Measurements from ENCODE around the gene CDC7.

GRCh38 chr1:91555821-91556531 is 55.3 kb downstream of the CDC7 start:
- no peak for TF ChIP-seq TARDBP (IDR thresholded peaks at IDR 0.05)
- TF ChIP-seq FOXM1 (IDR thresholded peaks at IDR 0.05; ENCODE audit: borderline replicate concordance), result no peak
- no peak for TF ChIP-seq ELF4 (IDR thresholded peaks at IDR 0.05)
- TF ChIP-seq, protein P1, sequence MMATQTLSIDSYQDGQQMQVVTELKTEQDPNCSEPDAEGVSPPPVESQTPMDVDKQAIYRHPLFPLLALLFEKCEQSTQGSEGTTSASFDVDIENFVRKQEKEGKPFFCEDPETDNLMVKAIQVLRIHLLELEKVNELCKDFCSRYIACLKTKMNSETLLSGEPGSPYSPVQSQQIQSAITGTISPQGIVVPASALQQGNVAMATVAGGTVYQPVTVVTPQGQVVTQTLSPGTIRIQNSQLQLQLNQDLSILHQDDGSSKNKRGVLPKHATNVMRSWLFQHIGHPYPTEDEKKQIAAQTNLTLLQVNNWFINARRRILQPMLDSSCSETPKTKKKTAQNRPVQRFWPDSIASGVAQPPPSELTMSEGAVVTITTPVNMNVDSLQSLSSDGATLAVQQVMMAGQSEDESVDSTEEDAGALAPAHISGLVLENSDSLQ (IDR thresholded peaks at IDR 0.05), result no peak
- TF ChIP-seq FOXA1 (IDR thresholded peaks at IDR 0.05), result no peak
- TF ChIP-seq SP1 (IDR thresholded peaks at IDR 0.05), result no peak
- TF ChIP-seq NFRKB (IDR thresholded peaks at IDR 0.05), result no peak
- no peak for TF ChIP-seq BHLHE40 (IDR thresholded peaks at IDR 0.05; ENCODE audit: borderline replicate concordance)
- no peak for TF ChIP-seq FOXK2 (IDR thresholded peaks at IDR 0.05)
- no peak for TF ChIP-seq ZNF384 (IDR thresholded peaks at IDR 0.05)
- no peak for TF ChIP-seq CTBP1 (IDR thresholded peaks at IDR 0.05; ENCODE audit: borderline replicate concordance)
- TF ChIP-seq LEF1 (IDR thresholded peaks at IDR 0.05; ENCODE audit: borderline replicate concordance), result no peak
